Prostate gland (tissue), 2 donors: ENCODE measurements around the gene MIPOL1.

Source experiments
- POLR2AphosphoS5 ChIP-seq: sonication (generic); formaldehyde crosslinking; IDR thresholded peaks from one replicate; pipeline ENCODE4 v1.6.1; 2017; ENCODE audit warnings: antibody characterized with exemption
- TF ChIP-seq, protein P1 (sequence below), 4 experiments: fragments of 200-600 bp in 2 of 4; fragments of 450-650 bp in 2 of 4; sonication (generic) in 2 of 4; IDR thresholded peaks; 1 replicate in 3 of 4; 2 replicates in 1 of 4; pipeline ENCODE4 v1.5.1; 2016 to 2019; ENCODE audit warnings: antibody characterized with exemption in 4 of 4, mild to moderate bottlenecking in 2 of 4, moderate library complexity in 2 of 4

DNA sequence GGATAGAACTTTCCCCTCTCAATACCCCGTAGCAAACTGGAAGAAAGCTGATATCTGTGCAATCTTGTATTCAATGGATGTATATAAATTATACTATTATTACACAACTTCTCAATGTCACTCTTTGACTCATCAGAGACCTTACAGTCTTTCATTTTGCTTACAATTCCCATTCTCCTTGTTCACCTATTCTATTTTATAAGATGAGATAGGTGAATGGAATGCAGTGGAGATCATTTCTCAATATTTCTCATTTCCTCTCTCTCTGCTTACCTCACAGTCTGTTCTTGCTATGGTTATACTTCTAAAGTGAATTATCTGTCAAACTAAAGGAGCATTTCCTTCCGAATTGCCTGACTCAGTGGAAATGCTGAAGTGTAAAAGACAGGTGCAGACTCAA, 382.4 kb downstream of the MIPOL1 start:
- no peak for TF ChIP-seq POLR2AphosphoS5
- TF ChIP-seq, protein P1, sequence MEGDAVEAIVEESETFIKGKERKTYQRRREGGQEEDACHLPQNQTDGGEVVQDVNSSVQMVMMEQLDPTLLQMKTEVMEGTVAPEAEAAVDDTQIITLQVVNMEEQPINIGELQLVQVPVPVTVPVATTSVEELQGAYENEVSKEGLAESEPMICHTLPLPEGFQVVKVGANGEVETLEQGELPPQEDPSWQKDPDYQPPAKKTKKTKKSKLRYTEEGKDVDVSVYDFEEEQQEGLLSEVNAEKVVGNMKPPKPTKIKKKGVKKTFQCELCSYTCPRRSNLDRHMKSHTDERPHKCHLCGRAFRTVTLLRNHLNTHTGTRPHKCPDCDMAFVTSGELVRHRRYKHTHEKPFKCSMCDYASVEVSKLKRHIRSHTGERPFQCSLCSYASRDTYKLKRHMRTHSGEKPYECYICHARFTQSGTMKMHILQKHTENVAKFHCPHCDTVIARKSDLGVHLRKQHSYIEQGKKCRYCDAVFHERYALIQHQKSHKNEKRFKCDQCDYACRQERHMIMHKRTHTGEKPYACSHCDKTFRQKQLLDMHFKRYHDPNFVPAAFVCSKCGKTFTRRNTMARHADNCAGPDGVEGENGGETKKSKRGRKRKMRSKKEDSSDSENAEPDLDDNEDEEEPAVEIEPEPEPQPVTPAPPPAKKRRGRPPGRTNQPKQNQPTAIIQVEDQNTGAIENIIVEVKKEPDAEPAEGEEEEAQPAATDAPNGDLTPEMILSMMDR (IDR thresholded peaks at IDR 0.05): no peak
